Mammary epithelial cell (primary cell): ENCODE results near the gene CSNK1G2.

Experiments
- CTCF ChIP-seq, 2 donors: IDR thresholded peaks in 1 of 2; conservative IDR thresholded peaks in 1 of 2; 2 replicates each; pipeline ENCODE4 v1.5.1; 2011 to 2012; ENCODE audit warnings: inconsistent platforms in 2 of 2, low read length in 2 of 2, mild to moderate bottlenecking in 2 of 2, control low read depth in 1 of 2, low read depth in 1 of 2; ENCODE audit not compliant: insufficient read depth in 1 of 2; ENCODE audit errors: extremely low read depth in 1 of 2
- EZH2 ChIP-seq: IDR thresholded peaks from 2 replicates; pipeline ENCODE4 v1.6.1; 2012; ENCODE audit warnings: low read length, inconsistent platforms, borderline replicate concordance

GRCh38 chr19:1953037-1953436 lies 12.1 kb downstream of the CSNK1G2 start:
- TF ChIP-seq EZH2: no peak
- no peak for TF ChIP-seq CTCF (conservative IDR thresholded peaks at IDR 0.05 in 1 of 2, IDR thresholded peaks at IDR 0.05 in 1 of 2; ENCODE audit: extremely low read depth in 1 of 2, insufficient read depth in 1 of 2, low read depth in 1 of 2, low read length in 2 of 2)
